Activated CD8-positive, alpha-beta memory T cell treated with anti-CD3 and anti-CD28 coated beads, Interleukin-2, amount 50 U/mL, for 1 hour (primary cell): ENCODE measurements around the gene PATJ.
"Not testable (repeated sequence)": the region's sequence is repeated elsewhere in the genome, so short reads cannot be mapped to it uniquely, and the experiment has no call there.

Experiments
- DNase-seq: peaks from one replicate; pipeline ENCODE4 v3.0.0-alpha.2; 2020; ENCODE audit errors: extremely low read depth

The PATJ gene

GRCh38 chr1:62208970-62209369, 466.7 kb downstream of the PATJ start:
- no peak for DNase-seq

- DNase-seq, result no peak
Measured at GRCh38 chr1:62209931-62210595, 467.8 kb downstream of the PATJ start.

- DNase-seq, result no peak
Measured at GRCh38 chr1:62210960-62211359, 468.7 kb downstream of the PATJ start.

GRCh38 chr1:62212411-62212810, 470.1 kb downstream of the PATJ start:
- no peak for DNase-seq

- no peak for DNase-seq
Measured at GRCh38 chr1:62213075-62213914, 471.0 kb downstream of the PATJ start.

- DNase-seq, result no peak
Measured at GRCh38 chr1:62218604-62219003, 476.3 kb downstream of the PATJ start.

GRCh38 chr1:62220456-62220855, 478.2 kb downstream of the PATJ start:
- not testable (repeated sequence) for DNase-seq

GRCh38 chr1:62221171-62221570, 478.9 kb downstream of the PATJ start:
- DNase-seq, result no peak

- no peak for DNase-seq
Measured at GRCh38 chr1:62222321-62222720, 480.0 kb downstream of the PATJ start.

GRCh38 chr1:62224182-62224581, 481.9 kb downstream of the PATJ start:
- no peak for DNase-seq

GRCh38 chr1:62227496-62227895, 485.2 kb downstream of the PATJ start:
- DNase-seq, result no peak
